ENCODE measurements around the gene KIF17. TPM values are rescaled to one million over a fixed set of nuclear protein-coding genes. Genes with fewer than 3 reads are reported as not detected.

The KIF17 gene
- total RNA-seq, 4 donors from 2014 or later = 0.27 to 21.1 (median 0.79) TPM; not detected in 1

GRCh38 chr1:20711285-20712214, 6.3 kb downstream of the KIF17 start:
- DNase-seq = no peak
- Histone ChIP-seq H3K27ac (no peak overlapping the region), H3K9me3 (no peaks in the 10 kb centered on the region), H3K4me3 (no peak overlapping the region), H3K27me3 (peaks cover 16% of the 10 kb centered on the region), H3K36me3 (no peaks in the 10 kb centered on the region), H3K4me1 (no peaks in the 10 kb centered on the region)
- TF ChIP-seq EP300 (IDR thresholded peaks at IDR 0.05; ENCODE audit: low read depth) (no peak), POLR2AphosphoS5 (IDR thresholded peaks at IDR 0.05) (no peak), POLR2A (IDR thresholded peaks at IDR 0.05) (no peak)
- in situ Hi-C loops (cut with MboI; ENCODE audit: low pct_ligation_motif_present in 1 of 4, low pct_unique_long_range_greater_than_20kb in 1 of 4, low sequenced_read_pairs in 3 of 4) = no loop called here
- 80% methylated on average over 28 of the region's 29 CpGs; no CpG with 5 or more reads in 1 of the 2 donors for WGBS, 2 donors (ENCODE audit: low coverage in 1 of 2)
- intact Hi-C loops (cut with DNase I; ENCODE audit: low total_unique reads) = no loop called here

GRCh38 chr1:20710469-20711284, 7.1 kb downstream of the KIF17 start:
- no peak overlapping the region for H3K4me3 ChIP-seq
- peaks cover 7% of the 10 kb centered on the region for H3K27me3 ChIP-seq
- no peak overlapping the region for H3K27ac ChIP-seq
- no peaks in the 10 kb centered on the region for H3K36me3 ChIP-seq
- in situ Hi-C loops (cut with MboI; ENCODE audit: low pct_ligation_motif_present in 1 of 4, low pct_unique_long_range_greater_than_20kb in 1 of 4, low sequenced_read_pairs in 3 of 4) = no loop called here
- DNase-seq = no peak
- intact Hi-C loops (cut with DNase I; ENCODE audit: low total_unique reads) = no loop called here
- 67% methylated on average over 18 of the region's 18 CpGs; no CpG with 5 or more reads in 1 of the 2 donors for WGBS, 2 donors (ENCODE audit: low coverage in 1 of 2)
- TF ChIP-seq POLR2AphosphoS5 (IDR thresholded peaks at IDR 0.05) (no peak), EP300 (IDR thresholded peaks at IDR 0.05; ENCODE audit: low read depth) (no peak), POLR2A (IDR thresholded peaks at IDR 0.05) (no peak), CTCF (IDR thresholded peaks at IDR 0.05) (no peak)
- H3K4me1 ChIP-seq = no peaks in the 10 kb centered on the region
- H3K9me3 ChIP-seq = no peaks in the 10 kb centered on the region

- Histone ChIP-seq H3K27ac (no peak overlapping the region), H3K36me3 (no peaks in the 10 kb centered on the region), H3K4me1 (no peaks in the 10 kb centered on the region), H3K4me3 (no peak overlapping the region), H3K9me3 (no peaks in the 10 kb centered on the region), H3K27me3 (peaks cover 4% of the 10 kb centered on the region)
- DNase-seq = no peak
- intact Hi-C loops (cut with DNase I; ENCODE audit: low total_unique reads) (no loop called here), in situ Hi-C loops (cut with MboI; ENCODE audit: low pct_ligation_motif_present in 1 of 4, low pct_unique_long_range_greater_than_20kb in 1 of 4, low sequenced_read_pairs in 3 of 4) (no loop called here)
- 97% methylated on average over 3 of the region's 3 CpGs; no CpG with 5 or more reads in 1 of the 2 donors for WGBS, 2 donors (ENCODE audit: low coverage in 1 of 2)
- TF ChIP-seq POLR2AphosphoS5 (IDR thresholded peaks at IDR 0.05) (no peak), CTCF (IDR thresholded peaks at IDR 0.05) (no peak), EP300 (IDR thresholded peaks at IDR 0.05; ENCODE audit: low read depth) (no peak), POLR2A (IDR thresholded peaks at IDR 0.05) (no peak)
Observed at GRCh38 chr1:20709868-20710267, 7.9 kb downstream of the KIF17 start.

- Histone ChIP-seq H3K4me3 (no peak overlapping the region), H3K36me3 (no peaks in the 10 kb centered on the region), H3K9me3 (no peaks in the 10 kb centered on the region), H3K27ac (no peak overlapping the region), H3K4me1 (no peaks in the 10 kb centered on the region), H3K27me3 (no peaks in the 10 kb centered on the region)
- in situ Hi-C loops (cut with MboI; ENCODE audit: low pct_ligation_motif_present in 1 of 4, low pct_unique_long_range_greater_than_20kb in 1 of 4, low sequenced_read_pairs in 3 of 4) (no loop called here), intact Hi-C loops (cut with DNase I; ENCODE audit: low total_unique reads) (no loop called here)
- TF ChIP-seq POLR2AphosphoS5 (IDR thresholded peaks at IDR 0.05) (no peak), CTCF (IDR thresholded peaks at IDR 0.05) (no peak), POLR2A (IDR thresholded peaks at IDR 0.05) (no peak)
- no peak for DNase-seq
- 78% methylated on average over 5 of the region's 5 CpGs; no CpG with 5 or more reads in 1 of the 2 donors for WGBS, 2 donors (ENCODE audit: low coverage in 1 of 2)
Observed at GRCh38 chr1:20708891-20709290, 8.9 kb downstream of the KIF17 start.
